Panc1 (cell line): Measurements from ENCODE around the gene PIERCE2. TPM values are rescaled to one million over a fixed set of nuclear protein-coding genes. Genes with fewer than 3 reads are reported as not detected.
"Not testable (repeated sequence)": the region's sequence is repeated elsewhere in the genome, so short reads cannot be mapped to it uniquely, and the experiment has no call there.

Source experiments
- ATAC-seq: fragments of 200-7000 bp; cut with Tn5 transposase; 2 replicates; pipeline ENCODE4 v1.9.1; 2020; ENCODE audit warnings: mild to moderate bottlenecking, moderate library complexity
- BruUV-seq: library from RNA; stranded (reverse); fragments of 400-500 nt; replicated peaks from 2 replicates; lab custom pipeline; 2021; lab: Mats Ljungman, UMichigan
- CTCF ChIA-PET: fragments of 300-600 bp; sonication (Branson Sonifier 250); formaldehyde crosslinking; loops from one replicate; lab custom pipeline; 2022; ENCODE audit warnings: antibody characterized with exemption; lab: Charles Lee
- POLR2A ChIA-PET: fragments of 300-600 bp; sonication (Branson Sonifier 250); formaldehyde crosslinking; loops from one replicate; lab custom pipeline; 2022; ENCODE audit warnings: antibody characterized with exemption; lab: Charles Lee
- DNase-seq: peaks from one replicate; pipeline ENCODE4 v3.0.0-alpha.2; 2010; ENCODE audit warnings: low read depth, low spot score
- H3K27ac ChIP-seq: 2 replicates; pipeline ENCODE4 v1.5.1; 2011; ENCODE audit warnings: mild to moderate bottlenecking, low read length, inconsistent platforms
- H3K27me3 ChIP-seq: fragments of 200-500 bp; sonication (Bioruptor generic); 2 replicates; pipeline ENCODE4 v1.6.0; 2014; ENCODE audit warnings: low read length, inconsistent platforms; ENCODE audit not compliant: control insufficient read depth, insufficient read depth
- H3K36me3 ChIP-seq: fragments of 200-500 bp; sonication (Bioruptor generic); 2 replicates; pipeline ENCODE4 v1.5.1; 2014; ENCODE audit warnings: inconsistent platforms, mild to moderate bottlenecking, low read length, moderate library complexity; ENCODE audit not compliant: control insufficient read depth, insufficient read depth
- H3K4me1 ChIP-seq: 2 replicates; pipeline ENCODE4 v1.5.1; 2011; ENCODE audit warnings: inconsistent platforms, mild to moderate bottlenecking, low read length, moderate library complexity; ENCODE audit not compliant: control insufficient read depth, insufficient read depth
- H3K4me3 ChIP-seq, 2 experiments: 2 replicates each; pipeline ENCODE4 v1.5.1; 2011 to 2012; ENCODE audit warnings: low read depth in 2 of 2, low read length in 2 of 2, mild to moderate bottlenecking in 2 of 2, inconsistent platforms in 1 of 2, moderate library complexity in 1 of 2
- H3K9me3 ChIP-seq: fragments of 200-500 bp; sonication (Bioruptor generic); 2 replicates; pipeline ENCODE4 v1.5.1; 2014; ENCODE audit warnings: low read depth, mild to moderate bottlenecking, inconsistent platforms, low read length, moderate library complexity; ENCODE audit not compliant: control insufficient read depth, insufficient read depth
- CTCF ChIP-seq: fragments of 450-650 bp; IDR thresholded peaks from 2 replicates; pipeline ENCODE4 v1.5.1; 2017; ENCODE audit warnings: mild to moderate bottlenecking
- POLR2AphosphoS5 ChIP-seq: IDR thresholded peaks from 2 replicates; pipeline ENCODE4 v1.6.1; 2012; ENCODE audit warnings: mild to moderate bottlenecking, low read depth, low read length, moderate library complexity
- REST ChIP-seq, 2 experiments: IDR thresholded peaks; 2 replicates each; pipeline ENCODE4 v1.6.1; 2011 to 2012; ENCODE audit warnings: low read depth in 2 of 2, control low read depth in 1 of 2, low read length in 1 of 2, mild to moderate bottlenecking in 1 of 2, moderate library complexity in 1 of 2; ENCODE audit not compliant: insufficient read depth in 1 of 2
- SIN3A ChIP-seq: IDR thresholded peaks from 2 replicates; pipeline ENCODE4 v1.6.1; 2012; ENCODE audit warnings: low read depth, mild to moderate bottlenecking, low read length, moderate library complexity, borderline replicate concordance; ENCODE audit not compliant: insufficient read depth
- TCF7L2 ChIP-seq: IDR thresholded peaks from 2 replicates; pipeline ENCODE4 v1.6.1; 2011; ENCODE audit warnings: mild to moderate bottlenecking, low read depth, low read length, inconsistent platforms
- in situ Hi-C: cut with HindIII; loops from 2 replicates; pipeline ENCODE4 v1.10.0; 2016; ENCODE audit warnings: low sequenced_read_pairs, low pct_unique_long_range_greater_than_20kb
- intact Hi-C: fragments of 100-400 bp; cut with micrococcal nuclease; formaldehyde crosslinking; loops from one replicate; pipeline ENCODE4 v1.10.0; 2022; ENCODE audit not compliant: unreplicated experiment
- total RNA-seq: library from RNA; stranded (reverse); gene quantifications from one replicate; pipeline ENCODE4 v1.2.1, GENCODE V29; 2021; ENCODE audit not compliant: unreplicated experiment

Gene PIERCE2
- total RNA-seq, 1 experiment from 2014 or later: 2.8 TPM

DNA sequence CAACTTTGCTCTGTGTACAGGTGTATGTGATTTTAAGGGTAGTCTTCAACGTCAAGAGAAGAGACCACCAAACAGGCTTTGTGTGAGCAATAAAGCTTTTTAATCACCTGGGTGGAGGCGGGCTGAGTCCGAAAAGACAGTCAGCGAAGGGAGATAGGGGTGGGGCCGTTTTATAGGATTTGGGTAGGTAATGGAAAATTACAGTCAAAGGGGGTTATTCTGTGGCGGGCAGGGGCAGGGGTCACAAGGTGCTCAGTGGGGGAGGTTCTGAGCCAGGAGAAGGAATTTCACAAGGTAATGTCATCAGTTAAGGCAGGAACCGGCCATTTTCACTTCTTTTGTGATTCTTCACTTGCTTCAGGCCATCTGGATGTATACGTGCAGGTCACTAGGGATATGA lies 9.4 kb downstream of the PIERCE2 start:
- H3K9me3 ChIP-seq, H3K27me3 ChIP-seq, H3K4me3 ChIP-seq, DNase-seq, H3K36me3 ChIP-seq, H3K27ac ChIP-seq, BruUV-seq, CTCF ChIA-PET, in situ Hi-C loops, ATAC-seq, H3K4me1 ChIP-seq: not testable (repeated sequence)
- POLR2A ChIA-PET: interaction anchor here (0.7 kb wide), 1 partner anchor 510 kb away, joined by 4 read pairs; no protein-coding TSS in a partner anchor
- intact Hi-C loops: loop anchor here (10.0 kb wide), 1 partner anchor 57 kb away; no protein-coding TSS in a partner anchor

DNA sequence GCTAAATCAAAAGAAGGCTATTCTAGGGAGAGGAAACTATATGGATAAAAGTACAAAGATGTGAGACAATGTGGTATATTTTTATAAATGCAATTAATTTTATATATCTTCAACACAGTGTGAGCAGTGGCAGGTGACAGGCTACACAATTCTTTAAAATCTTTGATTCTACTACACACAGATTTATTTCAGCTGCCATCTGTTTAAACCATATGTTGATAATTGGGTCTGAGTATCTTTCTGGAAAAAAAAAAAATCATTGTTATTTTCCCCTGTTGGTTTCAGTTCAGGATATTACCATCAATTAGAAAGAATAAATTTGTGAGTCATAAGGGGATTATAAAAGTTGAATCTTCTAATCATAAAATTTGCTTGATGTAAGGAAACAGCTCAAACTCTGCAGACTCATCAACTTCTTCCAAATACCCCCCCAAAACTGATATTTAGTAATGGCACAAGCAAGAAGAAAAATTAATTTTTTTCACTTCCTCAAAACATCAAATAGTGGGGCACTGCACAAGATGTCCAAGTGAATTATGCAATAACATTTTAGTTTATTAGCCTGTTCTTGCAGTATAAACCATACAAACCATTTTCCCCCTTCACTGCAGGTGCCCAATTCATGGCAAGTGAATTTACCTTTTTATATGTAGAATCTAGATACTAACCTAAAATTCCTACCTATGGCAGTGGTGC lies 12.0 kb downstream of the PIERCE2 start:
- ChIA-PET POLR2A (no interaction called here), CTCF (no interaction called here)
- Histone ChIP-seq H3K27me3 (no peaks in the 10 kb centered on the region), H3K4me1 (no peaks in the 10 kb centered on the region), H3K4me3 (no peak overlapping the region), H3K36me3 (no peaks in the 10 kb centered on the region), H3K9me3 (no peaks in the 10 kb centered on the region), H3K27ac (no peak overlapping the region)
- ATAC-seq (no peak), DNase-seq (no peak)
- no TSS peak for BruUV-seq
- in situ Hi-C loops (no loop called here), intact Hi-C loops (no loop called here)
- TF ChIP-seq POLR2AphosphoS5 (no peak), CTCF (no peak), TCF7L2 (no peak), REST (IDR thresholded peaks at IDR 0.05; ENCODE audit: insufficient read depth in 1 of 2, low read depth in 2 of 2, low read length in 1 of 2) (no peak), SIN3A (no peak)

- intact Hi-C loops (no loop called here), in situ Hi-C loops (no loop called here)
- TF ChIP-seq REST (IDR thresholded peaks at IDR 0.05; ENCODE audit: insufficient read depth in 1 of 2, low read depth in 2 of 2, low read length in 1 of 2) (no peak), POLR2AphosphoS5 (no peak), CTCF (no peak), SIN3A (no peak), TCF7L2 (no peak)
- ChIA-PET POLR2A (no interaction called here), CTCF (no interaction called here)
- BruUV-seq: no TSS peak
- ATAC-seq (no peak), DNase-seq (no peak)
- H3K4me1 ChIP-seq: no peaks in the 10 kb centered on the region
- H3K4me3 ChIP-seq: no peak overlapping the region
- no peaks in the 10 kb centered on the region for H3K27me3 ChIP-seq
- no peaks in the 10 kb centered on the region for H3K36me3 ChIP-seq
- no peak overlapping the region for H3K27ac ChIP-seq
- H3K9me3 ChIP-seq: no peaks in the 10 kb centered on the region
These were observed 13.8 kb downstream of the PIERCE2 start for GRCh38 chr15:55422089-55422488.
